ENCODE results near the gene SEC16B. TPM values are rescaled to one million over a fixed set of nuclear protein-coding genes. Genes with fewer than 3 reads are reported as not detected.

SEC16B gene
- total and polyA plus RNA-seq, 2 of the 13 experiments (the other 11 are each of a cell fraction or from before 2014, with no cell fraction given) = 4.6 to 5.8 TPM

- Histone ChIP-seq H3K27ac (ENCODE audit: extremely low read length, insufficient read depth, low read length) (no peak overlapping the region), H2AFZ (ENCODE audit: low read length) (no peak overlapping the region), H3K4me1 (ENCODE audit: insufficient read depth, low read length) (no peaks in the 10 kb centered on the region), H3K4me2 (ENCODE audit: low read depth, low read length) (no peak overlapping the region), H3K9me3 (ENCODE audit: low read length) (no peaks in the 10 kb centered on the region), H4K20me1 (ENCODE audit: insufficient read depth, low read length) (no peaks in the 10 kb centered on the region), H3K79me2 (ENCODE audit: insufficient read depth, low read length) (no peaks in the 10 kb centered on the region), H3K36me3 (replicated peaks in 1 of 2; ENCODE audit: control insufficient read depth in 1 of 2, insufficient read depth in 2 of 2, low read length in 2 of 2) (no peaks in the 10 kb centered on the region), H3K27me3 (ENCODE audit: control insufficient read depth in 1 of 2, insufficient read depth in 2 of 2, low read length in 2 of 2) (no peaks in the 10 kb centered on the region), H3K4me3 (replicated peaks in 1 of 3; ENCODE audit: insufficient read depth in 1 of 3, low read depth in 2 of 3, low read length in 3 of 3) (no peak overlapping the region), H3K9ac (ENCODE audit: insufficient read depth, low read depth, low read length) (no peak overlapping the region)
- DNase-seq (ENCODE audit: low spot score) (no peak), ATAC-seq (no peak), FAIRE-seq (no peak)
- BruUV-seq (replicated peaks) = no TSS peak
- TF ChIP-seq ZNF263 (CRISPR knock-in tag; IDR thresholded peaks at IDR 0.05) = no peak
- no peak for TF ChIP-seq CREB1 (IDR thresholded peaks at IDR 0.05)
- no peak for TF ChIP-seq CREB1 (CRISPR knock-in tag; IDR thresholded peaks at IDR 0.05)
- no peak for TF ChIP-seq ATRX (CRISPR knock-in tag; IDR thresholded peaks at IDR 0.05; ENCODE audit: borderline replicate concordance)
- TF ChIP-seq USF2 (IDR thresholded peaks at IDR 0.05; ENCODE audit: low read depth, low read length) = no peak
- TF ChIP-seq USF2 (CRISPR knock-in tag; IDR thresholded peaks at IDR 0.05; ENCODE audit: borderline replicate concordance) = no peak
- TF ChIP-seq CENPT (CRISPR knock-in tag; IDR thresholded peaks at IDR 0.05; ENCODE audit: low read depth) = no peak
- no peak for TF ChIP-seq ZSCAN20 (CRISPR knock-in tag; IDR thresholded peaks at IDR 0.05; ENCODE audit: borderline replicate concordance)
- no peak for TF ChIP-seq NFYC (CRISPR knock-in tag; IDR thresholded peaks at IDR 0.05)
- no peak for TF ChIP-seq ZNF687 (CRISPR knock-in tag; IDR thresholded peaks at IDR 0.05)
- TF ChIP-seq SMYD3 (CRISPR knock-in tag; IDR thresholded peaks at IDR 0.05) = no peak
- TF ChIP-seq SP140L (CRISPR knock-in tag; IDR thresholded peaks at IDR 0.05; ENCODE audit: borderline replicate concordance) = no peak
- no peak for TF ChIP-seq HDAC2 (CRISPR knock-in tag; IDR thresholded peaks at IDR 0.05)
- TF ChIP-seq SCMH1 (CRISPR knock-in tag; IDR thresholded peaks at IDR 0.05; ENCODE audit: borderline replicate concordance) = no peak
- TF ChIP-seq HDAC1 (CRISPR knock-in tag; IDR thresholded peaks at IDR 0.05) = no peak
- intact Hi-C loops (cut with micrococcal nuclease; ENCODE audit: unreplicated experiment) (no loop called here), in situ Hi-C loops (cut with HindIII; ENCODE audit: extremely low pct_ligation_motif_present, low pct_unique_long_range_greater_than_20kb) (no loop called here)
- ChIA-PET POLR2A (interaction anchor here (1.5 kb wide), 1 partner anchor 8 kb away, joined by 5 read pairs; no protein-coding TSS in a partner anchor), CTCF (ENCODE audit: low intra/inter-chr PET ratio, low total read pairs) (no interaction called here)
- 91% methylated on average over 1 of the region's 1 CpG for WGBS (ENCODE audit: low lambda C conversion rate)
Observed at GRCh38 chr1:177978530-177978929, 8.7 kb upstream of the SEC16B start.

All from HepG2 (cell line).